Peyer's patch (tissue), 4 donors: Measurements from ENCODE around the gene CATSPERE. TPM values are rescaled to one million over a fixed set of nuclear protein-coding genes. Genes with fewer than 3 reads are reported as not detected.

ENCODE experiments used
- DNase-seq, 3 donors: peaks; one replicate each; pipeline ENCODE4 v3.0.0-alpha.2; 2017 to 2019
- H3K27ac ChIP-seq, 4 donors: fragments of 200-600 bp; sonication (generic); one replicate each; pipeline ENCODE4 v1.5.1; 2016 to 2019
- H3K27me3 ChIP-seq, 2 donors: fragments of 200-600 bp; sonication (generic); one replicate each; pipeline ENCODE4 v1.5.1; 2019
- H3K36me3 ChIP-seq, 3 donors: fragments of 200-600 bp; sonication (generic); one replicate each; pipeline ENCODE4 v1.5.1; 2016 to 2019
- H3K4me1 ChIP-seq, 4 donors: fragments of 200-600 bp; sonication (generic); one replicate each; pipeline ENCODE4 v1.5.1; 2016 to 2019
- H3K4me3 ChIP-seq, 4 donors: fragments of 200-600 bp; sonication (generic); 1 replicate in 3 of 4; 2 replicates in 1 of 4; pipeline ENCODE4 v1.5.1; 2016 to 2019; ENCODE audit warnings: mild to moderate bottlenecking in 1 of 4
- H3K9me3 ChIP-seq, 4 donors: fragments of 200-600 bp; sonication (generic); one replicate each; pipeline ENCODE4 v1.5.1; 2016 to 2019; ENCODE audit warnings: mild to moderate bottlenecking in 1 of 4
- POLR2A ChIP-seq, 2 donors: fragments of 450-650 bp; IDR thresholded peaks; one replicate each; pipeline ENCODE4 v1.5.1; 2017; ENCODE audit warnings: antibody characterized with exemption in 2 of 2, mild to moderate bottlenecking in 2 of 2, moderate library complexity in 2 of 2
- total RNA-seq, 4 donors: library from RNA; depleted of rRNA; stranded (reverse); fragments of >200 nt; gene quantifications; one replicate each; pipeline ENCODE4 v1.1.0, GENCODE V29; 2016
- TF ChIP-seq, protein P1 (sequence below), 6 experiments: fragments of 450-650 bp in 4 of 6; fragments of 200-600 bp in 2 of 6; sonication (generic) in 1 of 6; IDR thresholded peaks; one replicate each; pipeline ENCODE4 v1.5.1; 2017 to 2019; ENCODE audit warnings: antibody characterized with exemption in 6 of 6, mild to moderate bottlenecking in 3 of 6, moderate library complexity in 1 of 6

CATSPERE gene
- total RNA-seq, 4 donors from 2014 or later: 0.18 to 9.3 (median 1.2) TPM; not detected in 1

DNA sequence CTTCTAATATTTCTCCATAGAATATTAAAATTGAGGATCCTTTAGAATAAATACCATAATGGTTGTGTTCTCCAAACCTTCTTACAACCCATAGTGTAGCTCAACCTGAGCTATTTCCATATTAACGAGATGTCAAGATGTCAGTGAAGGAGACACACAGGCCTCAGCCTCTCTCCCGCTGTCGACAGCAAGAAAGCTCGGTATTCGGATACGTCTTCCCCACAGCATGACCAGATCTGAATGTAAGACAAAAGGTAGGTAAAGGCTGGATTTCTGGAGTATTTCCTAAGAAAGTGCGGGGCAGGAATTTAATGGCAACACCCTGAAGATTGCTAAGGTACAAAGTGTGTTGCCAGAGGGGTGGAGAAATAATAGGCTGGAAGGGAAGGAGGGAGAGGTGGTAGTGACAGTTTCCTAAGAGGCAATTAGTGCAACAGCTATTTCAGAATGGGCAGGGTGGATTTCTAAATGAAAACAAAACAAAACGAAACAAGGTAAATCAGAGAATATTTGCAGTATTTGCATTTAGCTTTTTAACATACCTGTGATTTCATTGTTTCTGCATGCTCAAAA lies 11.1 kb upstream of the CATSPERE start:
- Histone ChIP-seq H3K4me3 (peak overlapping the region in 3 of 4 donors; percentile 52 to 85 (median 62)), H3K27me3 (no peaks in the 10 kb centered on the region), H3K4me1 (peaks cover 0 to 46% (median 5%) of the 10 kb centered on the region in 4 donors), H3K27ac (peak overlapping the region; percentile 21 to 96 (median 90)), H3K36me3 (no peaks in the 10 kb centered on the region), H3K9me3 (no peaks in the 10 kb centered on the region)
- TF ChIP-seq, protein P1, sequence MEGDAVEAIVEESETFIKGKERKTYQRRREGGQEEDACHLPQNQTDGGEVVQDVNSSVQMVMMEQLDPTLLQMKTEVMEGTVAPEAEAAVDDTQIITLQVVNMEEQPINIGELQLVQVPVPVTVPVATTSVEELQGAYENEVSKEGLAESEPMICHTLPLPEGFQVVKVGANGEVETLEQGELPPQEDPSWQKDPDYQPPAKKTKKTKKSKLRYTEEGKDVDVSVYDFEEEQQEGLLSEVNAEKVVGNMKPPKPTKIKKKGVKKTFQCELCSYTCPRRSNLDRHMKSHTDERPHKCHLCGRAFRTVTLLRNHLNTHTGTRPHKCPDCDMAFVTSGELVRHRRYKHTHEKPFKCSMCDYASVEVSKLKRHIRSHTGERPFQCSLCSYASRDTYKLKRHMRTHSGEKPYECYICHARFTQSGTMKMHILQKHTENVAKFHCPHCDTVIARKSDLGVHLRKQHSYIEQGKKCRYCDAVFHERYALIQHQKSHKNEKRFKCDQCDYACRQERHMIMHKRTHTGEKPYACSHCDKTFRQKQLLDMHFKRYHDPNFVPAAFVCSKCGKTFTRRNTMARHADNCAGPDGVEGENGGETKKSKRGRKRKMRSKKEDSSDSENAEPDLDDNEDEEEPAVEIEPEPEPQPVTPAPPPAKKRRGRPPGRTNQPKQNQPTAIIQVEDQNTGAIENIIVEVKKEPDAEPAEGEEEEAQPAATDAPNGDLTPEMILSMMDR (IDR thresholded peaks at IDR 0.05): no peak
- TF ChIP-seq POLR2A (IDR thresholded peaks at IDR 0.05): no peak
- no peak for DNase-seq

DNA sequence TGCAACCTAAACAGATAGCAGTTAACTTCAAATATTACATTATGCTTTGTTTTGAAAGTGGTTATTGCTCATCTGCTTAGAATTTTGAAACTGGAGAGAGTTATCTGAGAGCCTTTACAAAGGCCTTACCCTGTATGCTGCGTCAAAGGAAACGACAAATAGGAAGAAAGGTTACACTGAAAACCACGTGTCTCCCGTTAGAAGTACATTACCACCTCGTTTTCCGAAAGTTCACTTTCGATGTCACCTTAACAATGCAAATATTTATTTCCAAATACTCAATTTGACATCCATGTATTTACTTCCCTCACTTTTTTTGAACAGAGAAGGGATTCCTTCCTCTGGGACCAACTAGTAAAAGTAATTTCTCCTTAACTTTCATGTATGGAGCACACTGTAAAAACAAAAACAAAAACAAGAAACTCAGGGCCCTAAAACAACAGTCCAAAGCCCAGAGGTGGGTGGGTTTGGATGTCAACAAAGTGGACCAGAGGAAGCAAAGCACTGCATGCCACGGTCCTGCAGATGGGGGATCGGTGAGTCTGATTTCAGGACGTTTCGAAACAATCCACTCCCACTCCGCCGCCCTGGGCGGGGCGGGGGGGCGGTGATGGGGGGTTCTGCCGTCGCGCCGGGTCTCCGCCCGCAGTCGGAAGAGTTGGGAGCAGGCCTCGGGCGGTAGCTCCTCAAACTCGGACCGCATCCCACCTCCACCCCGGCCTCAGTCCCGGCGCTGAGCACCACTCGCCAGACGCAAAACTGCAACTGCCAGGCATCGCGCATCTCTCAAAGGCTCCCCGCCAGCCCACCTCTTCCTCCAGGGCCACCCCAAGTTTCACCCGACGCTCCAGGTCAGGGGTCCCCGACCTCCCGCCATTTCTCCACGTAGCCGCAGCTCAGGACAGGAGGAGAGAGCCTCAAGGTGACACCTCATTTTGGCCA lies 10.2 kb upstream of the CATSPERE start:
- TF ChIP-seq POLR2A (IDR thresholded peaks at IDR 0.05): no peak
- TF ChIP-seq, protein P1 (IDR thresholded peaks at IDR 0.05): no peak
- H3K36me3 ChIP-seq: no peaks in the 10 kb centered on the region
- peaks cover 0 to 37% (median 5%) of the 10 kb centered on the region in 4 donors for H3K4me1 ChIP-seq
- H3K27me3 ChIP-seq: no peaks in the 10 kb centered on the region
- H3K9me3 ChIP-seq: no peaks in the 10 kb centered on the region
- peak; percentile 57 to 77 (median 67) for DNase-seq
- H3K27ac ChIP-seq: peak overlapping the region; percentile 88 to 96 (median 93)
- peak overlapping the region; percentile 52 to 85 (median 72) for H3K4me3 ChIP-seq

DNA sequence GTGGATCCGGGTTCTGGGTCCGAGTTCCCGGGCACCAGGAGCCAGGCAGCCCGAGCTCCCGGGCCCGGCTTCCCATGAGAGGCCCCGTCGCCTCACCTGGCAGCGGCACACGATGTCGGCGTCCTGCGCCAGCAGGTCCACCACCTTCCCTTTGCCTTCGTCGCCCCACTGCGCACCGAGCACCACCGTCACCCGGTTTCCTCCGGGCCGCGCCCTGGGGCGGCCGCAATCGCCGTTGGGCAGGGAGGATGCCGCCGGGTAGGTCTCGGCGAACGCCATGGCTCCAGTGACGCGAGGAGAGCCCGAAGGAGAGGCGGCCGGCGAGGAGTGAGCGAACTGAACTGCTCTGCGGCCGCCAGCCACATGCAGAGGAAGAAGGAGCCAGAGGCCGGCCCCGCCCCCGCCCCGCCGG lies 9.5 kb upstream of the CATSPERE start, which contains the start of gene ADSS2:
Gene ADSS2, minus strand, starts transcription at position 371 of the 412 bp plus-strand sequence. Its CDS starts 92 bp downstream, at position 279.
- DNase-seq: no peak
- H3K4me1 ChIP-seq: peaks cover 0 to 32% (median 5%) of the 10 kb centered on the region in 4 donors
- TF ChIP-seq, protein P1 (IDR thresholded peaks at IDR 0.05): no peak
- peak; percentile 89 to 92 for TF ChIP-seq POLR2A (IDR thresholded peaks at IDR 0.05)

DNA sequence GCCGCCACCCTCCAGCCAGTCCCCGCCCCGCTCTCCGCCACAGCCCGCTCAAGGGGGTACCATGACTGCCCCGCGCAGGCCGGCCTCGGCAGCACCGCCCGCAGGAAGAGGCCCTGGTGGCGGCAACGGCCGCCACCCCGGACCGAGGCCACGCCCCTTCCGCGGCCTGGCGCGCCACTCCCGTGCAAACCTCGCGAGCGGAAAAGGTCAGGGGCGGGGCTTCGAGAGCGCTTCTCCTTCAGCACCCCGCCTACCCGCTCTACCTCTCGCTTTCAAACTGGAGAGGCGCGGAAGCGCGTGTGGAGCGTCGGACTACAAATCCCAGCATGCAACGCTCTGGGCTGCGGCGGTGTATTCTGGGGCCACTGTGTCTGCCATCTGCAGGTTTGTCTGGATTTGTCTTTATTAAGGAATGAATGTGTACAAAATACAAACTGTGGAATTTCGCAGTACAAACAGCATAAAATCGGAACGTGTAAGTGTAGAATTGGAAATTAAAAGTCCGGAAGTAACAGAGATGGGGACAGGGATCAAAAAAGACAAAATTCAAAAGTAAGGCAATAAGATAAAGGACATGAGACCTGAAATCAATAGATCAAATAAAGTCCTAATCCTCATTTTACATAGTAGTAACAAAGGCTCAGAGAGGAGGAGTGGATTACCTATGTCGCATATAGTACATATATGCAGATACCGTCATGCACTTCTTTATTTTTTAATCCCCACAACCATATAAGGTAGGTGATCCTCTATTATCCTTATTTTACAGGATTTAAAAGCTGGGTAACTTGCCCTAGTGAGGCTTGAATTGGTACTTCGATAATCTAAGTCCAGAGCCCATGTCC lies 8.9 kb upstream of the CATSPERE start:
- TF ChIP-seq POLR2A (IDR thresholded peaks at IDR 0.05): no peak
- TF ChIP-seq, protein P1 (IDR thresholded peaks at IDR 0.05): peak; percentile 38 to 65 (median 53)

More for the DNA sequence above, 9.5 kb upstream of the CATSPERE start, which contains the start of gene ADSS2:
- Histone ChIP-seq H3K9me3 (no peaks in the 10 kb centered on the region), H3K4me3 (peak within 1 kb of the TSS; percentile 52 to 85 (median 72)), H3K27me3 (no peaks in the 10 kb centered on the region), H3K27ac (peak within 1 kb of the TSS; percentile 88 to 96 (median 93)), H3K36me3 (no peaks in the 10 kb centered on the region)

DNA sequence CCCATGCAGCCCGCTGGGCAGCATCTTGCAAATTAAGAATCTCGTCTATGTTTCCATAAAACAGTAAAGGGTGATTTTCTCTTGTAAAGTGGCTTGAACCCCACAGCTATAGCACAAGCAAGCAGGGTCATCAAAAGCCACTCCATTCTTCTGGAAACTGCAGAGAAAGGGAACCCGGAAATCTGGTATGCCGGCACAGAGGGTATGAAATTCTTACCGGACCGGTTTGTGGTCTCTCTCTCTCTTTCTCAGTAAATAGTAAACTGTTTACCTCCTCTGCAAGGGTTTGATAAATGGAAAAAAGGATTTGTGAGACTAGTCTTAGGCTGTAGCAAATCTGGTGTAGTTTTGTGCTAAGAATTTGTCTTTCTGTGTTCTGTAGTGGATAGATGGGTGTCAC lies 6.7 kb upstream of the CATSPERE start:
- no peaks in the 10 kb centered on the region for H3K36me3 ChIP-seq
- H3K27ac ChIP-seq: no peak overlapping the region
- H3K9me3 ChIP-seq: no peaks in the 10 kb centered on the region
- no peak for DNase-seq
- peaks cover 0 to 11% (median 5%) of the 10 kb centered on the region in 4 donors for H3K4me1 ChIP-seq
- no peaks in the 10 kb centered on the region for H3K27me3 ChIP-seq
- no peak overlapping the region for H3K4me3 ChIP-seq
- no peak for TF ChIP-seq POLR2A (IDR thresholded peaks at IDR 0.05)

More for the DNA sequence above, 8.9 kb upstream of the CATSPERE start:
- Histone ChIP-seq H3K4me3 (peak overlapping the region; percentile 52 to 85 (median 72)), H3K27ac (peak overlapping the region; percentile 88 to 96 (median 93)), H3K27me3 (no peaks in the 10 kb centered on the region), H3K9me3 (no peaks in the 10 kb centered on the region), H3K4me1 (peaks cover 0 to 25% (median 5%) of the 10 kb centered on the region in 4 donors), H3K36me3 (no peaks in the 10 kb centered on the region)
- DNase-seq: peak; percentile 99 to 100 (median 99)
